Hepatocyte (in vitro differentiated cells): ENCODE measurements around the gene ERMAP.

ENCODE experiments used
- CTCF ChIP-seq: fragments of 200-600 bp; sonication (generic); IDR thresholded peaks from 2 replicates; pipeline ENCODE4 v1.5.1; 2016; ENCODE audit warnings: antibody characterized with exemption, mild to moderate bottlenecking; ENCODE audit not compliant: poor library complexity
- EZH2 ChIP-seq: fragments of 200-600 bp; sonication (generic); IDR thresholded peaks from 2 replicates; pipeline ENCODE4 v1.6.1; 2016; ENCODE audit warnings: antibody characterized with exemption, mild to moderate bottlenecking, borderline replicate concordance
- EZH2phosphoT487 ChIP-seq: fragments of 200-600 bp; sonication (generic); IDR thresholded peaks from one replicate; pipeline ENCODE4 v1.6.1; 2018; ENCODE audit warnings: antibody characterized with exemption, mild to moderate bottlenecking, low read depth, moderate library complexity; ENCODE audit not compliant: unreplicated experiment, severe bottlenecking

GRCh38 chr1:42788021-42788420, 28.9 kb upstream of the ERMAP start:
- no peak for TF ChIP-seq CTCF
- TF ChIP-seq EZH2phosphoT487 = no peak
- no peak for TF ChIP-seq EZH2
